NOMO-1 treated with DMSO at 0.1 percent for 48 hours (cell line): Measurements from ENCODE around the gene COG8.

Experiments
- DNase-seq: peaks from one replicate; lab custom pipeline; 2025; ENCODE audit not compliant: unreplicated experiment; lab: John Stamatoyannopoulos, UW

The COG8 gene

GRCh38 chr16:69348222-69348621 is 8.9 kb upstream of the COG8 start:
- no peak for DNase-seq

GRCh38 chr16:69346683-69347082 is 7.3 kb upstream of the COG8 start:
- DNase-seq, result no peak

- DNase-seq, result peak; percentile 20
Observed at GRCh38 chr16:69345923-69346322, 6.6 kb upstream of the COG8 start.

- no peak for DNase-seq
Observed at GRCh38 chr16:69344171-69344570, 4.8 kb upstream of the COG8 start.

GRCh38 chr16:69340095-69340644 is 806 bp upstream of the COG8 start:
- DNase-seq, result no peak

GRCh38 chr16:69338557-69339288 is 641 bp downstream of the COG8 start:
- no peak for DNase-seq

- no peak for DNase-seq
Observed at GRCh38 chr16:69334696-69335095, 4.7 kb downstream of the COG8 start.

GRCh38 chr16:69330286-69331109 is 8.9 kb downstream of the COG8 start, which contains the start of gene PDF:
TSS of gene PDF (minus strand) at chr16:69330588. CDS start at chr16:69330570, 18 bp downstream.
- peak; percentile 77 for DNase-seq

- DNase-seq, result peak; percentile 39
Observed at GRCh38 chr16:69329369-69330285, 9.7 kb downstream of the COG8 start.

- no peak for DNase-seq
Observed at GRCh38 chr16:69328854-69329316, 10.5 kb downstream of the COG8 start.

- no peak for DNase-seq
Observed at GRCh38 chr16:69327585-69328310, 11.6 kb downstream of the COG8 start.

GRCh38 chr16:69326172-69326873 is 13.0 kb downstream of the COG8 start:
- no peak for DNase-seq

- DNase-seq, result no peak
Observed at GRCh38 chr16:69325784-69326171, 13.6 kb downstream of the COG8 start.

- no peak for DNase-seq
Observed at GRCh38 chr16:69324585-69325253, 14.6 kb downstream of the COG8 start.

- DNase-seq, result no peak
Observed at GRCh38 chr16:69324013-69324531, 15.3 kb downstream of the COG8 start.

- no peak for DNase-seq
Observed at GRCh38 chr16:69323415-69323814, 15.9 kb downstream of the COG8 start.

GRCh38 chr16:69322343-69322742 is 17.0 kb downstream of the COG8 start:
- DNase-seq, result no peak

GRCh38 chr16:69321080-69321479 is 18.3 kb downstream of the COG8 start:
- no peak for DNase-seq

GRCh38 chr16:69320740-69321073 is 18.7 kb downstream of the COG8 start:
- DNase-seq, result no peak
